Stimulated activated CD4-positive, alpha-beta T cell treated with anti-CD3 and anti-CD28 coated beads, Interleukin-1b, Interleukin-23, amount 100 ng/mL, for 48 hours (primary cell): ENCODE results near the gene TMEM223.
"Not testable (repeated sequence)": the region's sequence is repeated elsewhere in the genome, so short reads cannot be mapped to it uniquely, and the experiment has no call there.

Experiments
- DNase-seq: peaks from one replicate; pipeline ENCODE4 v3.0.0-alpha.2; 2020

The TMEM223 gene

DNA sequence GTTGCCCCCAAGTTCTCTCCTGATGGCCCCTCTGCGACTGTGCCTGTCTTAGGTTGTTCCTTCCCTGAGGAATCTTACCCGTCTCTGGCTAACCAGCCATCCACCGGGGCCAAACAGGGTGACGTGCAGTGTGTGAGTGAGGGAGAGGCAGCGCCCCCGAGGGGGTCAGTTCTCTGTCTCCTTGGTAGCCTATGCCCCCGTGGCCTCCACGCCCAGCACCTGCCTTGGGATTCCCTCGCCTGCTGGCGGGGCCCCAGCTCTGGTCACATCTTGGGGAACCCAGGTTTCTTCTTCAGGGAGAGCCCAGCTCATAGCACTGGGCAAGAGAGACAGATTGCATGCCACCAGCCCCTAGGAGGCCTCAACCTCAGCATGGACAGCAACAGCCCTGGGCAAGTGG lies 7.7 kb upstream of the TMEM223 start:
- DNase-seq = no peak

GRCh38 chr11:62796281-62796680 lies 4.5 kb upstream of the TMEM223 start:
- no peak for DNase-seq

GRCh38 chr11:62794201-62794775 lies 2.5 kb upstream of the TMEM223 start:
- no peak for DNase-seq

DNA sequence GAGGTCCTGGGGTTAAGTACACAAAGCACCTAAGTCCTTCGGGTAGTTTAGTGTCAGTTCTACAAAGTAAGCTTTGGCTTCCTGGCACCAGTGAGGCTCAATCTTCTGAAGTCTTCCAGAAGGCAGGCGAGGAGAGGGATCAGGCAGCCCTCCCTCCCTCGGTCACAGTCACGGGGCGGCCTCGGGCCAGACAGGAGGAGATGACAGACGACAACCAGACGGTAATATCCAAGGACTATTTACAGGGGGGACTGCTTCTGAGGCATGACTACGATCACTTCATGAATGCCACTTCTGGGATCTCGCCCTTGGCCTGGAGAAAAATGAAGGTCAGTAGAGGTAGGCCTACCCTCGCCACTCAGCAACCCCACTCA lies 383 bp upstream of the TMEM223 start:
- DNase-seq = no peak

GRCh38 chr11:62789576-62789975 lies 2.2 kb downstream of the TMEM223 start:
- DNase-seq = no peak

GRCh38 chr11:62788991-62789390 lies 2.8 kb downstream of the TMEM223 start:
- DNase-seq = no peak

DNA sequence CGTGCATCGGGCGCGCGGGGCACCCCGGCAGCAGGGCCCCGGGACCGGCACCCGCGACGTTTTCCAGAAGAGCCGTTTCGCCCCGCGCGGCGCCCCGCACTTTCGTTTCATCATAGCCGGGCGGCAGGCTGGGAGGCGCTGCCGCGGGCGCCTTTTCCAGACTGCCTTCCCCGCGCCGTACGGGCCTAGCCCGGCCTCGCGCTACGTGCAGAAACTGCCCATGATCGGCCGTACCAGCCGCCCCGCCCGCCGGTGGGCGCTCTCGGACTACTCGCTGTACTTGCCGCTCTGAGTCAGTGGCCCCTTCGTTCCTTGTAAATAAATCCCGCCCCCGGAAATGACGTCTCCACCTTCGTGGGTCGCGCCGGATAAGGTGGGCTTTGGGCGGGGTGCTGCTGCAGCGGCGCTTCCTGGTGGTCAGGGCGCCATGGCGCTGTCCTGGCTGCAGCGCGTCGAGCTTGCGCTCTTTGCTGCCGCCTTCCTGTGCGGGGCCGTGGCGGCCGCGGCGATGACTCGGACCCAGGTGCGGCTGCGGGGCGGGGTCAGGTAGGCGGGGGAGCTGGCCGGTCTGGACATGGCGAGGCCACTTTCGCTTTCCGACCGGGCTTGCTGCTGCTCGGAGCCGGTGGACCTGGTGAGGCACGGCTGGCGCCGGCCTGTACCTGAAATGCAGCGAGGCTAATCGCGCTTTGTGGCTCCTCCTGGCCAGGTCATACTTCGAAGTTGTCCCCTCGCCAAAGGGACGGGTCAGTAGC lies 4.6 kb downstream of the TMEM223 start, which contains the start of gene TMEM179B:
Gene TMEM179B, plus strand, starts transcription at position 398 of the 755 bp plus-strand sequence. Its CDS starts 30 bp downstream, at position 428.
- DNase-seq = peak; percentile 98

DNA sequence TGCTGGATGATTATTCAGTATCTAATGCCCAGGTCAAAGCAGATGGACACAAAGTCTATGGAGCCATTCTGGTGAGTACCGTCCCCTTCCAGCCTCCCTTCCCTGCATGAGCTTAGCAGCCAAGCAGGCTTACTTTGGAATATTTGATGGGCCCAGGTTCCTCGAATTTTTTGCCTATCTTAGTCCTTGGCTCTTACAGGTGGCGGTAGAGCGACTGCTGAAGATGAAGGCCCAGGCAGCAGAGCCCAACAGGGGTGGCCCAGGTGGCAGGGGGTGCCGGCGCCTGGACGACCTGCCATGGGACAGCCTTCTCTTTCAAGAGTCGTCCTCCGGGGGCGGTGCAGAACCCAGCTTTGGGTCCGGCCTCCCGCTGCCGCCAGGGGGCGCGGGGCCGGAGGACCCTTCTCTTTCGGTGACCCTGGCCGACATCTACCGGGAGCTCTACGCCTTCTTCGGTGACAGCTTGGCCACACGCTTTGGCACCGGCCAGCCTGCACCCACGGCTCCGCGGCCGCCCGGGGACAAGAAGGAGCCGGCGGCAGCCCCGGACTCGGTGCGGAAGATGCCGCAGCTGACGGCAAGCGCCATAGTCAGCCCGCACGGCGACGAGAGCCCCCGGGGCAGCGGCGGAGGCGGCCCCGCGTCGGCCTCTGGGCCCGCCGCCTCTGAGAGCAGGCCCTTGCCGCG lies 5.3 kb downstream of the TMEM223 start:
- peak; percentile 84 for DNase-seq

DNA sequence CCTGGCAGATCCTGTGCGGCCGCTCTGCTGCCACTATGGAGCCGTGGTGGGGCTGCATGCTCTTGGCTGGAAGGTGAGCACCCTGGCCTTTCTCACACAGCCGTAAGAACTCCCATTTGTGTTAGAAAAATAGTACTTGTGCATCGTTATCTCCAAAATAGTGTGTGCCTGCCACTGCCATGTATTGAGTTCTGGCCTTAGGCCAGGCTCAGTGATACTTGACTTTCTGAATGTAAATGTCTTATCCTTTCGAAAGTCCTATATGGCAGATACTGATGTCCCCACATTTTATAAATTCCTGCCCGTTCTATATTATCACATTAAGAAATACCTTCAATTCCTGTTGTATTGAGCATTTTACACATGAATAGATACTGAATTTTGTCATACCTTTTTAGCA lies 9.1 kb downstream of the TMEM223 start:
- DNase-seq = no peak

GRCh38 chr11:62778441-62778840 lies 13.4 kb downstream of the TMEM223 start:
- no peak for DNase-seq

DNA sequence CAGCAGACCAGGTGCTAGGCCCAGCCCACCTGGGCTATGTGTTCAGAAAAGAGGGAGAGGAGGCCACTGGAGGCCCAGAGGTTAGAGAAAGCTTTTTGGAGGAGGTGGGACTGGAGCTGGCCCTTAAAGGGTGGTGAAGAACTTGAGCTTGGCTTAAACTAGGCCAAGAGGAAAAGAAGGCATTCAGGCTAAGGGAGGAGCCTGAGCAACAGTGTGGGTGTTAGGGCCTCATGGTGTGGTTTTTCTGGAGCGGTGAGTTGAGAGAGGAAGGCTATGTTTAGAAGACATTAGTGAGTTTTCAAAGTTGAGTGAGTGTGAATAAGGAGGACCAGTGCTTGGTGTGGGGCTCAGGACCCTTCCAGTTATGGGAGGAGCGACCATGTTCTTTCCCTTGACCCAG lies 14.4 kb downstream of the TMEM223 start:
- no peak for DNase-seq

DNA sequence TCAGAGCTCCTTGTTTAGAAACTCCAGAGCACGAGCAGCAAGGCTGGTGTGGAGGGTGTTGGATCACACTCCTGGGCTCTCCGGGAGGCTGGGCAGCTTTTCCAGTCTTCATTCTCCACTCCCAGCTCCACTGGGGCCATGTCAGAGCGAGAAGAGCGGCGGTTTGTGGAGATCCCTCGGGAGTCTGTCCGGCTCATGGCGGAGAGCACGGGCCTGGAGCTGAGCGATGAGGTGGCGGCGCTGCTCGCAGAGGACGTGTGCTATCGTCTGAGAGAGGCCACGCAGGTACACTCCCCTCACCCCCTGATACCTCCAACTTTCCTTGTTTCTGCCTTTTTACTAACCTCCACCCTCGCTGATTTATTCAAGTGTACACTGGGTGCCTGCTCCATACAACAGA lies 16.2 kb downstream of the TMEM223 start:
- DNase-seq = no peak

DNA sequence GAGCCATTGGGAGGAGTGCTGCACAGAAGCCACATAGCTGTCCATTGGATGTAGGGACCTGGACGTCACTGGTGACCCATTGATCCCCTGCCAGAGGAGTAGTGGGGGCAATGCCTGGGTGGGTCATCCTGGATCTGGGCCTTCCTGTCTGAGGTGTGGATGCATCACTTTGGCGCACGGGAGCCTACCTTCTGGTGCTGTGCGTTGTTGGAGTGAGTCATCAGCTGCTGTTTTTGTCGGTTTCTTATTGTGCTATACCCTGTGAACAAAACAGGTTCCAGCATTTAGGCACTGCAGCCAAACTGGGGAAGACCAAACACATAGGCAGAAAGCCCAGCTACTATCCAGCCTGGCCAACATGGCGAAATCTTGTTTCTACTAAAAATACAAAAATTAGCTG lies 17.4 kb downstream of the TMEM223 start:
- DNase-seq = no peak

DNA sequence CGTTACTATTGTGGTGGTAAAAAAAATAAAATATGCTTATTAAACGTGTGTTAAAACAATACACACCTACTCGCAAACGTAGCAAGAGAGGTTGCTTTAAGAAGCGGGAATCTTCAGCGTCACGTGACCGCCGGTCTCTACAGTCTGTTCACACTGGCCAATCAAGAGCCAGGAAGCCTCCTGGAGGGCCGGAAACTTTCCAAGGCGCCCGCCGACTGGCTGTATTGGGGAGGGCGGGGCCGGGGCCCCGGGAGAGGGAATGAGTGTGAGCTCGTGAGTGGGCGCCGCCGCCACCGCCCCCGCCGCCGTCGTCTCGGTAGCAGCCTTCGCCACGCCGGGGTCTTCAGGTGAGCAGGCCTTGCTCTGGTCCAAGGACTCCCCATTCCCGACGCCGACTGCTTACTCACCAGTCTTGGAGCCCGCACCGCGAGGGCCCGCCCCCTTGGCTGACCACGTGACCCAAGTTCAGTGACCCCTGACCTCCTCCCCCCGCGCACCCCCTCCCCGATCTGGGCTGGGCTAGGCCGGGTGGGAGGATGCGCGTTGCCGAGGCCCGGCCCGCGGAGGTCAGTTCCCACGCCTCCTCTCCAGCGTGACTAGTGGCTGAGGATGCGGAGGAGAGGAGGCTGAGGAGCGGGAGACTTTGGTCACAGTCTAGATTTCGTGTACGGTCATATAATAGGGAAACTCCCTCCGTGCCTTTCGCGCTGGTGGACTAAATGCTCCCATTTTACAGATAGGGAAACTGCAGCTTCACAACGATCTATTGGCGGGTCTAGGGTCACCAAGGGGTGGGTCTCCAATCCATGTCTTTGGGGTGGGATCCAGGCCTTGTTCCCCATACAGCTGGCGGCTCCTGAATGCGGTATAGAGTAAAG lies 20.4 kb downstream of the TMEM223 start, which contains the start of gene TAF6L:
Gene TAF6L, plus strand, starts transcription at position 253 of the 878 bp plus-strand sequence. CDS start 4,388 bp downstream, outside the sequence.
- DNase-seq = peak; percentile 96

GRCh38 chr11:62770778-62771143 lies 21.0 kb downstream of the TMEM223 start:
- no peak for DNase-seq

DNA sequence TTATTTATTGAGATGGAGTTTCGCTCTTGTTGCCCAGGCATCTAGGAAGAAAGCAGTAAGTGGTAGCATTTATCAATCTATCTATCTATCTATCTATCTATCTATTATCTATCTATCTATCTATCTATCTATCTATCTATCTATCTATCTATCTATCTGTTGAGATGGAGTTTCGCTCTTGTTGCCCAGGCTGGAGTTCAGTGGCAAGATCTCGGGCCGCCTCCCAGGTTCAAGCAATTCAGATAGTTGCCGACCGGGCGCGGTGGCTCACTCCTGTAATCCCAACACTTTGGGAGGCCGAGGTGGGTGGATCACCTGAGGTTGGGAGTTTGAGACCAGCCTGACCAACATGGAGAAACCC lies 31.0 kb downstream of the TMEM223 start:
- DNase-seq = not testable (repeated sequence)

- no peak for DNase-seq
Observed at GRCh38 chr11:62757846-62758788, 33.7 kb downstream of the TMEM223 start.

DNA sequence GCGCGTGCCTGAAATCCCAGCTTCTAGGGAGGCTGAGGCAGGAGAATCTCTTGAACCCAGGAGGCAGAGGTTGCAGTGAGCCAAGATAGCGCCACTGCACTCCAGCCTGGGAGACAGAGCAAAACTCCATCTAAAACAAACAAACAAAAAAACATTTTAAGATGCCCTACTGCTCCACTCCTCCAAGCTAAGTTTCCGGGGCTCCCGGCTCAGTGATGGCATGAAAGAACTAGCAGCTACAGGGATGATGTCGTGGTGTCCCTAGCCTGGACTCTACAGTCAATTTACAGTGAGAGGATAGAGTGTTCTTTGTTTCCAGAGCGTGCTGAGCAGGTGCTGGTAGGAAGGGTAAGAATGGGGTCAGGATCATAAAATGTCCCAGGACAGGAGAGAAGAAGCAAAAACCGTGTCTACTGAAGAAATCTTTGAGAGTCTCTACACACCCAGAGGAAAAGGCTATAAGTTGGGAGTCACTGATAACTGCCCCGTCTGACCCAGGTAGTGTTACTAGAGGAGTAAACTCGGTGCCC lies 36.7 kb downstream of the TMEM223 start:
- no peak for DNase-seq

DNA sequence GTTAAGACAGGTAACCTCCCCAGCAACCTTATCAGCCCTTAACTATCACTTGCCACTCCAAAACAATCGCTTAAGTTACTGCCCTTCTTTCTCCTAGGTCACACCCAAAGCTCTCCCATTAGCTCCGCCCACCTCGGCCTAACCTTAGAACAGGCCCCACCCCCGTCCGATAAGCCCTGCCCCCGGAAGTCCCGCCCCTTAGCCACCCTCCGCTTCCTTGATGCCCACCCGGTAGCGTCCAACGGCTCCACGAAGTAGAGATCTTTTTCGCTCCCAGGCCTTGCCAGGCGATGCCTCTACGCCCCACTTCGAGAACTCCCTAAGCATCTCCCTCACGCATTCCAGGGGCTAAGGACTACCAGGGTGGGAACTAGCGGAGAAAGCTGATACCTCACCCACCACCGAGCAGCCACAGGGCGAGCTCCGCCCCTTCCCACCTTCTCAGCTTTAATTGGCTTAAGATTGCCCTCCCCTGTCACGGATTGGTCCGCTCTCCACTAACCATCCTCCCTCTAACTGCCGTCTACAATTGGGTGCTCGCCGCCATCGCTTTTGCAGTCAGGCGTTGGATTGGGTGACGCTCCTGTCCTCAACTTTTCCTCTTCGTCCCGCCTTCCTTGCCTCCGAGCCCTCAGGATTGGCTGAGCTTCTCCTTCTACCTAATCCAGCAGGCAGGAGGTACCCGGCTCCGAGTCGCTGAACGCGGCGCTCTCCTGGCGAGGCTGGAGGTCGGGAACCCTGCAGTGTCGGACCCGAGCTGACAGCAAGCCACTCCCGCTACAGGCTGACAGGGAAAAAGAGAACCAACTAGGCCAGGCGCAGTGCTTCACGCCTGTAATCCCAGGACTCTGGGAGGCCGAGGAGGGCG lies 37.8 kb downstream of the TMEM223 start, which contains the start of gene ZBTB3:
Gene ZBTB3, minus strand, starts transcription at position 425 of the 868 bp plus-strand sequence. CDS start 496 bp downstream, outside the sequence.
- peak; percentile 98 for DNase-seq

DNA sequence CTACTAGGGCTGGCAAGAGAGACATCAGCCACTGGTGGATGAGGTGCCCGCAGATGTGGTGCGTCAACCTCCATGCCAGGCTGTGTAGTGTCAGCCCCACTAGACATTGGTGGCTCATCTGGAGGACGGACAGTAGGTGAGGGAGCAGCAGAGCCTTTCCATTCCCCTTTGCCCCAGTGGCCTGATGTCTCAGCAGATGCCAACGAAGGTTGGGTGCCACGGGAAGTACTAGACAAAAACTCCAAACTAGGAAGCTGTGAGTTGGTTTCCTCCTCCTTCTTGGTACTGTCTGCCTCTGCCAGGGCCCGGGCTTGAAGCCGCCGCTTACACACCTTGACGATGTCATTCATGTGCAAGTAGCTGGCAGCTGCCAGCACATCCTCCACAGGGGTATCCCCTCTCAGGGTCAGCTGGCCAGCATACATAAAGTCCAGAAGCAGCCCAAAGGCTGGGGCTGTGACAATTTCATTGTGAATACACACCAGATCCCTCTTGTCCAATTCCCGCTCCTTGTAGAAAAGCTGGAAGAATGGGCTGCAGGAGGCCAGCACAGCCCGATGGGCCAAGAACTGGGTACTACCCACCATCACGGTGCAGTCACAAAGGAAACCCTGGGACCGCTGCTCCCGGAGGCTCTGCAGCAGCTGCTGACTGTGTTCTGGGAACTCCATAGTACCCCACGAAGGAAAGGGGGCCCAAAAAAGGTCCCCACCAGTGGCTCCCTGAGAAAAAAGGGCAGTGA lies 38.6 kb downstream of the TMEM223 start:
- DNase-seq = no peak
